HG03175 (cell line): ENCODE measurements around the gene KIF25.
"Not testable (repeated sequence)": the region's sequence is repeated elsewhere in the genome, so short reads cannot be mapped to it uniquely, and the experiment has no call there.

ENCODE experiments used
- ATAC-seq: cut with Tn5 transposase; IDR thresholded peaks from one replicate; pipeline ENCODE4 v1.9.1; 2021; ENCODE audit warnings: mild to moderate bottlenecking, moderate library complexity; ENCODE audit not compliant: unreplicated experiment

KIF25 gene

DNA sequence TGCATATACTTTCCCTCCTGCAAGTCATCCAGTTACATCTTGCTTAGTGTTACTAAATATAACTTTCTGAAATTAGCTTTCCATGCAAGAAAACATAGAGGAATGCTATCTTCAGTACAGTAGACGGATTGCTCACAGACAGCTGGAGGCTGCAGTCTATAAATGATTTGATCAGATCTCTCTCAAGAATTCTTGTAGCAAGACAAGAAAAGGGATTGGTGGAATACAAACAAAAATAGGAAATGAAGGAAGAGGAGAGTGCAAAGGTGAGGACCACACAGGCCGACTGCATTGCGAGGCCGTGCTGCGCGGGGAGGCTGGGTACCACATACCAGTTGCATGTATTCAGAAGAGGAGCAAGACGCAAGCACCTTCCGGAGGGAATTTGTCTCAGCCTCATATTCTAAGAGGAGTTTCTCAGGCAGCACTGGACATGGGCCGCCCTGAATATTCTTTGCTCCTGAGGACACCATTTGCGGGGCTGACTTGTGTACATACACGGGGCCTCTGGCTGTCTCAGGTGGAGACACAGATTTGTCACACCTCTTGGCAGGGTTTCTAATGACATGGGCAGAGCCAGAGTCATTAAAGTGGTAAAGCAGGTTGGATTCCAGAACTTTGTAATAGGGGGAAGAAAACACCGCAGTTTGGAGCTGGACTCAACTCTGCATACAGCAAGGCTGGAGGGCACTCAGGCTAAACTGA is 22.7 kb upstream of the KIF25 start:
- ATAC-seq: no peak

DNA sequence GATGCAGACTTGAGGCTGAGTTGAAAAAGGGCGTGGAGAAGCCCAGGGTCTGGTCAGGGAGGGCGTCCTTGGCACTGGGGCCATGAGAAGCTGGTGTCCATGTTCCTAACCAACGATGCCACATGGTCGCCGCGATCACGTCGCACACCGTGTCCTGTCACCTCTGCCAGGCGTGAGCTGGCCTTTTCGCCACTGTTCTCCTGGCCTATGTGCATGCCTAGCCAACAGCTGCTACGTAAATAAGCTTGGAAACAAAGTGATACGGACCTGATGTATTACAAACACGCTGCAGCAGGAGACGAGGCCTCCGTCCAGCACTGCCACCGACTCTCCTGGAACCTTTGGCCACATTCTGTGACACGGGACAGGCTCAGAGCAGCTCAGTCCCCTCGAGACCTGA is 22.0 kb upstream of the KIF25 start:
- no peak for ATAC-seq

- ATAC-seq: not testable (repeated sequence)
Measured at GRCh38 chr6:167976116-167976657, 21.3 kb upstream of the KIF25 start.

- no peak for ATAC-seq
Measured at GRCh38 chr6:167976708-167977107, 20.8 kb upstream of the KIF25 start.

GRCh38 chr6:167977717-167978467 is 19.6 kb upstream of the KIF25 start:
- ATAC-seq: no peak

DNA sequence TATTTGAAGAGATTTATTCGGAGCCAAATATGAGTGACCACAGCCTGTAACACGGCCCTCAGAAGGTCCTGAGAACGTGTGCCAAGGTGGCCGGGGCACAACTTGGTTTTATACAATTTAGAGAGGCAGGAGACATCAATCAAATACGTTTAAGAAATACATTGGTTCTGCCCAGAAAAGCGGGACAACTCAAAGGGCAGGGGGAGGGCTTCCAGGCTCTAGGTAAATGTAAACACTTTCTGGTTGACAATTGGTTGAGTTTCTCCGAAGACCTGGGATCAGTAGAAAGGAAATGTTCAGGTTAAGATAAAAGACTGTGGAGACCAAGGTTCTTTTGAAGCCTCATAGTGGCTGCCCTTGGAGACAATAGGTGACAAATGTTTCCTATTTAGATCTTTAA is 18.9 kb upstream of the KIF25 start:
- no peak for ATAC-seq

DNA sequence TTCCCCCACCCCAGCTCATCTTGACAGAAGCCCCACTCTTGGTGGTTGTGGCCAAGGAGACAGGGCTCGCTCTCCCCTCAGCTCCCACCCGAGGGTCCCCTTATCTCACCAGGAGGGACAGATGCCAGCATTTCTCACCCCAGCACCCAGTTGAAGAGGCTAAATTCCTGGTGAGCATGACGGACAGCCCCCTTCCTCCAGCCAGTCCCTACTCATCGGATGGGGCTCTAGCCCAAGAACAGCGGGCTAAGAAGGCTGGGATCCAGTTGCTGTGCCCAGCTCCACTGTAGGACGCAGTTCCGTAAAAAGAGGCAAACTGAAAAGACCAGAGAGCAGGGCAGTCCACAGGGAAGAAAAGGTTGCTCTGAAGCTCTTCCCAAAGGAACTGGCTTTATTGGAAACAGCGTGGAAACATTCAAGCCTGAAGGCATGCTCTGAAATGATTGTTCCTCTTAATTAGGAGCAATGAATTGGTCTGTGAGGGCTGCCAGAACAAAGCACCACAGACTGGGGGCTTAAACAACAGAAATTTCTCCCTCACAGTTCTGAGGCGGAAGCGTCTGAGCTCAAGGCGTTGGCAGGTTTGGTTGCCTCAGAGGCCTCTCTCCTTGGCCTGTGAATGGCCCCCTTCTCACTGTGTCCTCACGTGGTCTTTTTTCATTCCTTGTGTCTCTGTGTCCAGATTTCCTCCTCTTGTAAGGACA is 17.9 kb upstream of the KIF25 start:
- ATAC-seq: no peak

GRCh38 chr6:167980911-167981580 is 16.4 kb upstream of the KIF25 start:
- no peak for ATAC-seq

- no peak for ATAC-seq
Measured at GRCh38 chr6:167981916-167982462, 15.5 kb upstream of the KIF25 start.

DNA sequence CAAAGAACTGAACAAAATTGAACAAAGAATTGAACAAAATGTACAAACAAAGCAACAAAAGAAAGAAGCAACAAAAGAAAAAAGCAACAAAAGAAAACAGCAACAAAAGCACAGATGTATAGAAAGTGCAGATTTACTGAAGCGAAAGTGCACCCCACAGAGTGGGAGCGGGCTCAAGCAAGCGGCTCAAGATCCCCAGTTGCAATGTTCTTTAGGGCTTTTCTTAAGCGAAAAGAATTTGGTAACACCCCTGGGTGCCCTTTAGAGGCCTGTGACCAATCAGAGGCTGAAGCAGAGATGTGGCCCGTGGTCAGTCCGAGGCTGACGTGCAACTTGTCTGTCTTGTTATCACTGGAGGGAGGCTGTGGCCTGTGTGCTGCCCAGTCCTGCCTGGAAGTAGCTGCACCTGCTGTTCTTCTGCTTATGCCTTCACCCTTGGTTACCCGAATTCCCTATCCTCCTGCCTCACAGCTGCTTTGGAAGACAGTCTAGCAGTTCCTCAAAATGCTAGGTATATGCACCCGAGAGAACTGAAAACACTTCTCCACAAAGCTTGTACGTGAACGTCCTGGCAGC is 13.2 kb upstream of the KIF25 start:
- no peak for ATAC-seq

DNA sequence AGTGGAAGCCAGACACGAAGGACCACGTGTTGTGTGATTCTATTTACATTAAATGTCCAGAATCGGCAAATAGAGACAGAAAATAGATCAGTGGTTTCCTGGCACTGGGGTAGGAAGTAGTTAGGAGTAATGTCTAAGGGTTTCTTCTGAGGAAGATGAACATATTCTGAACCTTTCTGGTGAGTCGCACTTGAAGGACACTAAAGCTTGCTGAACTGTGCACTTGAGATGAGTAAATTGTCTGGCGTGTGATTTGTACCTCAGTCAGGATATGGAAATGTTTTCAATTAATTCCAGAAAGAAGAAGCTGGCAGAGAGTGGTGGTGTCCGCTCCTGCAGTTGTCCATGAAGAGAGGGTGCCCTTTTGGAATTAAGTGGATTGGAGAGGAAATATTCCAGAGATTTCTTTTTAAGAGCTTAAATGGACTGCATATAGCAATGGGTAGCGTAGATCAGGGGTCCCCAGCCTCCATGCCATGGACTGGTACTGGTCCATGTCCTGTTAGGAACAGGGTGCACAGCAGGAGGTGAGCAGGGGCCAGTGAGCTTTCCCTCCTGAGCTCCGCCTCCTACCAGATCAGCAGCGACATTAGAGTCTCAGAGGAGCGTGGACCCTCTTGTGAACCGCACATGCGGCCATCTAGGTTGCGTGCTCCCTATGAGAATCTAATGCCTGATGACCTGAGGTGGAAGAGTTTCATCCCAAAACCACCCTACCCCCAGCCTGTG is 12.4 kb upstream of the KIF25 start:
- no peak for ATAC-seq

DNA sequence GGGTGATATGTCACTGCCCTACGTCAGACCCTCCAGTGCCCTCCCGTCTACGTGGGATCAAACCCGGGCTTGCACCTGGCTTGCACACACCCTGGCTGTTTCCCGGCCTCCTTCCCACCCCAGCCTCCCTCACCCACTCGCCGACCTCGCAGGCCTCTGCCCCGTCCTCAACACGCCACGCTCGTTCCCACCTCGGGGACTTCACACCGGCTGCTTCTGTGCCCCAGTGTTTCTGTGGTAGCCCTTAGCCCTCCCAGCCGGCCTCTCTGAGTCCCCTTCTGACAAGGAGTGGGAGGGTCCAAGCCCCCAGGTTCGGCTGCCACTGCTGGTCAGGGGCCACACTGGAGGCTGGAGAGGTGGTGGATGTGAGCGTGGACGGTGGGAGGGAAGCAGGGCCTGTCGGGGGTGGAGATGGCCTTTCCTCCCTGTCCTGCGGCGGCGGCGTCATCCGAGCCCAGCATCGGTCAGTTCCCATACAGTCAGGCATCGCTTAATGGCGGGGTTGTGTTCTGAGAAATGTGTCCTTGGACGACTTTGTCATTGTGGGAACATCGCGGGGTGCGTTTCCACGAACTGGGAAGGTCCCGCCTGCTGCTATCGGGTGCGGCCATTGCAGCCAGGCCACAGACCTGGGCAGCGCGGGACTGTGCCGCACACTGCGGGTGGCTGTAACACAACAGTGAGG is 11.4 kb upstream of the KIF25 start:
- no peak for ATAC-seq

DNA sequence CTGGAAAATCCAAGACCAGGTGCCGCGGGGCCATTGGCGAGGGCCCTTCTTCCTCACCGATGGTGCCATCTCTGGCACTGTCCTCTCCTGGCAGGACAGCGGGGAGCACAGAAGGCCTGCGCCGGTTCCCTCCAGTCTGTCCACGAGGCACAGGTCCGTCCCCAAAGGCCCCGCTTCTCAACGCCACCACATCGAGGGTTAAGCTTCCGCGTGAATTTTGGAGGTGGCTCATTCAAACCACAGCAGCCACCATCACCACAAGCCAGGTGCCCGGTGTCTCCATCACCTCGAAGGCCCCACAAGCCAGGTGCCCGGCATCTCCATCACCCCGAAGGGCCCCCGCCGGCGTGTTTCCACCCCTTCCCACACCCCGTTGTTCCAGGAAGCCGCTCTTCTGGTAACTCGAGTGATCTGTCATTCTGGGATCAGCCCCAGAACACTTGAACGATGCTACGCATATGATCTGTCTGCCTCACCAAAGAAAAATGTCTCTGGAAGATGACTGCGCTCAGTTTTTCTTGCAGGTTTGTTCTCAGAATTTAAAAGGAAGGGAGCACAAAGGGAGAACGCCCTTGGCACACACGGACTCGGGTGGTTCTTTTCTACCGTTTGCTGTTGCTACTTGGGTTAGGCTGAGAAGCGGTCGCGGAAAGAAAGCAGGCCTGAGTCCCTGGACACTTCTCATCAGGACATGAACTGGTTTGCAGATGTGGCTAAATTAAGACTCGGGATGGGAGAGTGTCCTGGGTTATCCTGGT is 9.9 kb upstream of the KIF25 start:
- ATAC-seq: no peak

DNA sequence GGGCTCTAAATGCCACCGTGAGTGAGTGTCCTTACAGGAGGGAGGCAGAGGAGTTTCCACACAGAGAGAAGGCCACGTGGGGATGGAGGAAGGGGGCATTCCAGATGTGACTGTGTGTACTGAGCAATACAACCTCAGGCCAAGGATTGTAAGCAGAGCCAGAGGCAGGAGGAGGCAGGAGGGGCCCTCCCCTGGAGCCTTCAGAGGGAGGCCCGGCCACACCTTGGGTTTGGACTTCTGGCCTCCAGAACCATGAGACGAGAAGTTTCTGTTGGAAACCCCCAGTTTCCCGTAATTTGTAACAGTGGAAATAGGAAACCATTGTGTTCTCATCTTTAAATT is 9.3 kb upstream of the KIF25 start:
- ATAC-seq: no peak

GRCh38 chr6:167988945-167989841 is 8.3 kb upstream of the KIF25 start:
- no peak for ATAC-seq

DNA sequence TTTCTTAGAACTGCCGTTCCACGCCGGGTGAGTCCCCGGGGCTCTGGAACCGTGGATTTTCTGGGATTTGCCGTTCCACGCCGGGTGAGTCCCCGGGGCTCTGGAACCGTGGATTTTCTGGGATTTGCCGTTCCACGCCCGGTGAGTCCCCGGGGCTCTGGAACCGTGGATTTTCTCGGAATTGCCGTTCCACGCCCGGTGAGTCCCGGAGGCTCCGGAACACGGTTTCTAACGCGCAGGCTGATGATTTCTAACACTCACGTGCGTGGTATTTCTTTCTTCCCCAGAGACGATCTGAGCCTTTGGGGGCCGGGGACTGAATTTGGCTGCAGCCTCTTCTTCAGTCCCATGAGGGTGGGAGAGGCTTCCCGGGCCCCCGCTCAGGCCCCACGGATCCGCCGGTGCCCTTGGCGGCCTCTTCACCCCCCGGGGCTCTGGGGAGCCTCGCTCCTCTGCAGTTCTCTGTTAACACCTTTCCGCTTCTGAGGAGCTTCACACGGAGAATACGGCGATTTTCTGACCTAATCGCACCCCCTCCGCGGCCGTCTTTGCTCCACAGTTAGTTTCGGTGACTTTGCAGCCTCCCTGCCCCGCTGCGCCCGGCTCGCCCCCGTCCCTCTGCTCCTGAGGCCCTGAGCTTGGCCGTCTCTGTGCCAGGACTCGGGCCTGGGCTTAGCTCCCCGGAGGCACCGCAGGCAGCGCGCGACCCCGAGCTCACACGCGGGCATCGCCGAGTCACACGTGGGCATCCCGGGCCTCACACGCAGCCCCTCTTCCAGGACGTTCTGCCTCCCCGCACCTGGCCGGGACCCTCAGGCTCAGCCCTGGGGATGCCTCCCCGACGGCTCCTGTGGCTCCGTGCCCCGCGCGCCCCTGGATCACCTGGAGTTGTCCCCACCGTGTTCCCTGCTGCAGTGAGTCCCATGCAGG is 7.2 kb upstream of the KIF25 start:
- ATAC-seq: no peak

- ATAC-seq: no peak
Measured at GRCh38 chr6:167993169-167993568, 4.3 kb upstream of the KIF25 start.
